GM18951 (cell line): ENCODE measurements around the gene RANGRF.
"Not testable (repeated sequence)": the region's sequence is repeated elsewhere in the genome, so short reads cannot be mapped to it uniquely, and the experiment has no call there.

ENCODE experiments used
- POLR2A ChIP-seq: IDR thresholded peaks from 4 replicates; pipeline ENCODE4 v1.6.1; 2011; ENCODE audit warnings: mild to moderate bottlenecking; ENCODE audit not compliant: insufficient read length, insufficient read depth; ENCODE audit errors: extremely low read depth
- in situ Hi-C: fragments of 300-500 bp; cut with MboI; formaldehyde crosslinking; loops from one replicate; pipeline ENCODE4 v1.12.0; 2022; ENCODE audit warnings: low sequenced_read_pairs, mixed read lengths, inconsistent platforms; ENCODE audit not compliant: unreplicated experiment

RANGRF gene, protein sequence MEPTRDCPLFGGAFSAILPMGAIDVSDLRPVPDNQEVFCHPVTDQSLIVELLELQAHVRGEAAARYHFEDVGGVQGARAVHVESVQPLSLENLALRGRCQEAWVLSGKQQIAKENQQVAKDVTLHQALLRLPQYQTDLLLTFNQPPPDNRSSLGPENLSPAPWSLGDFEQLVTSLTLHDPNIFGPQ

DNA sequence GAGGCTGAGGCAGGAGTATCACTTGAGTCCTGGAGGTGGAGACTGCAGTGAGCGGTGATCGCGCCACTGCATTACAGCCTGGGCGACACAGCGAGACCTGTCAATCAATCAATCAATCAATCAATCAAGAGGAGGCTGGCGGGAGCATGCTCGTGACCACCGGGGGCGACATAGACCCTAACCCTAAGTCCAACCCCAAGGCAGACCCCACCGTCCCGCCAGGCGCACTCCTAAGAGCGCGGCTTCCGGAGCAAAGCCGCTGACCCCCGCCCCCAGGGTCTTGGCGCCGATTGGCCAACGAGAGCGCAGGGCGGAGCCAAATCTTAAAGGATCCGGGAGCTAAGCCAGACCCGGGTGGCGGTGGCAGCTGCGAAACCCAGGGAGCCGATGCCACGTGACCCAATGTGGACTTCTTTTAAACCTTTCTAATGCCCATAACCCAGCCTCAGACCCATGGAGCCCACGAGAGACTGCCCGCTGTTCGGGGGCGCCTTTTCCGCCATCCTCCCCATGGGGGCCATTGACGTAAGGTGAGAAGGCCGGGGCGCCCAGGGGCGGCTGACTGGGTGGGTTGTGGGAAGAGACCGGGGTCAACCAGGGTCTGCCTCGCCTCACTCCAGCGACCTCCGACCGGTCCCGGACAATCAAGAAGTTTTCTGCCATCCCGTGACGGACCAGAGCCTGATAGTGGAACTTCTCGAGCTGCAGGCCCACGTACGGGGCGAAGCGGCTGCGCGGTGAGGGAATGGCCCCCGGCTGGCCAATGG lies at the start of gene RANGRF:
Gene RANGRF, plus strand, starts transcription at position 335 of the 767 bp plus-strand sequence. Its CDS starts 119 bp downstream, at position 454.
- TF ChIP-seq POLR2A = peak; percentile 84
- in situ Hi-C loops = no loop called here

DNA sequence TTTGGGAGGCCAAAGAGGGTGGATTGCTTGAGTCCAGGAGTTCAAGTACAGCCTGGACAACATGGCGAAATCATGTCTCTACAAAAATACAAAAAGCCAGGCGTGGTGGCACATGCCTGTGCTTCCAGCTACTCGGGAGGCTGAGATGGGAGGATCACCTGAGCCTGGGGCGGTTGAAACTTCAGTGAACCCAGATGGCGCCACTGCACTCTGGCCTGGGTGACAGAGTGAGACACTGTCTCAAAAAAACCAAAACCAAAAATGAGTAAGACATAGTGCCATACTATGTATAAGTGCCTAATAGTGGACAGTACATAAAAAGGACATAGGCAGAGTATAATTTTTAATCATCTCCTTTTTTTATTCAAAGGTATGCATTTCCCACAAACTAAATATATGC lies 44.6 kb upstream of the RANGRF start:
- in situ Hi-C loops = no loop called here
- no peak for TF ChIP-seq POLR2A

DNA sequence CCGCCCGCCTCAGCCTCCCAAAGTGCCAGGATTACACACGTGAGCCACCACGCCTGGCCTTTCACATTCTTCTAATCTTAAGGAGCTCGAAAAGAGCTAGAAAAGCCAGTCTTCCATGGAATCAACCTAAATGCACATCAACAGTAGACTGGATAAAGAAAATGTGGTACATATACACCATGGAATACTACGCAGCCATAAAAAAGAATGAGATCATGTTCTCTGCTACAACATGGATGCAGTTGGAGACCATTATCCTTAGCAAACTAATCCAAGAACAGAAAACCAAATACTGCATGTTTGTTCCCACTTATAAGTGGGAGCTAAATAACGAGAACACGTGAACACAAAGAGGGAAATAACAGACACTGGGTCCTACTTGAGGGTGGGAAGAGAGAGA lies 43.7 kb upstream of the RANGRF start:
- no peak for TF ChIP-seq POLR2A
- in situ Hi-C loops = no loop called here

DNA sequence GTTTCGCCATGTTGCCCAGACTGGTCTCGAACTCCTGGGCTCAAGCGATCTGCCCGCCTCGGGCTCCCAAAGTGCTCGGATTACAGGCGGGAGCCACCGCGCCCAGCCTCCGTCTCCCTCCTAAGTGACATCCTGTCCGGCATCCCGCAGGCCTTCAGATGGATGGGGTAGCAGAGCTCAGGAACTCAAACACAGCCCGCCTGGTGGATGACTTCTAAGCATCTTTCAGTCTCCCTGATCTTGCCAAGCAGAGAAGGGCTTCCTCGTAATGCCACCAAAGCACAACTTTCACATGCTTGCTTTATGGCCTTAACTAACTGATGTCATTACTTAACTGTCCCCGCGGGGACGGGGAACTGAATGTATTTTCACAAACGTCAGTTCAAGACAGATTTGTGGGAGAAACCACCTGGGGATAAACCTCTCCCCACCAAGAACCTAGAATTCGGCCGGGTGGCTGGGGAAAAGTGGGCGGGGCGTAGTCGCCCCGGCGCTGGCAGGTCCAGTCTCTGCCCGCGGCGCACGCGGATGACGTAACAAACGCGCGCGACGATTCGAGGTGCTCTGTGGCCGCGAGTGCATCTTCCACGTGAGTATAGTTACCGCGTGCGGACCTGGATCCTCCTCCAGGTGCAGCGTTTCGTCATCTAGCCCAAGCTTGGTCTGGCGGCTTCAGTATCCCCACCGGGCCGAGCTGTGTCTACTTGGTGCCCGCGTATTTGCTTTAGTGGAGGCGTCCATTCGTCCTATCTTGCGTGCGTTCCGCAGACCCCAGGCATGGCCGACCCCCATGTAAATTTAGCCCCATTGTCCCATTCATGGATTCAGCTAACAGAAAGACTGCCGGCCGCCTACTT lies 39.5 kb upstream of the RANGRF start, which contains the start of gene PFAS:
Gene PFAS, plus strand, starts transcription at position 539 of the 857 bp plus-strand sequence. CDS start 4,649 bp downstream, outside the sequence.
- peak; percentile 78 for TF ChIP-seq POLR2A
- in situ Hi-C loops = no loop called here

DNA sequence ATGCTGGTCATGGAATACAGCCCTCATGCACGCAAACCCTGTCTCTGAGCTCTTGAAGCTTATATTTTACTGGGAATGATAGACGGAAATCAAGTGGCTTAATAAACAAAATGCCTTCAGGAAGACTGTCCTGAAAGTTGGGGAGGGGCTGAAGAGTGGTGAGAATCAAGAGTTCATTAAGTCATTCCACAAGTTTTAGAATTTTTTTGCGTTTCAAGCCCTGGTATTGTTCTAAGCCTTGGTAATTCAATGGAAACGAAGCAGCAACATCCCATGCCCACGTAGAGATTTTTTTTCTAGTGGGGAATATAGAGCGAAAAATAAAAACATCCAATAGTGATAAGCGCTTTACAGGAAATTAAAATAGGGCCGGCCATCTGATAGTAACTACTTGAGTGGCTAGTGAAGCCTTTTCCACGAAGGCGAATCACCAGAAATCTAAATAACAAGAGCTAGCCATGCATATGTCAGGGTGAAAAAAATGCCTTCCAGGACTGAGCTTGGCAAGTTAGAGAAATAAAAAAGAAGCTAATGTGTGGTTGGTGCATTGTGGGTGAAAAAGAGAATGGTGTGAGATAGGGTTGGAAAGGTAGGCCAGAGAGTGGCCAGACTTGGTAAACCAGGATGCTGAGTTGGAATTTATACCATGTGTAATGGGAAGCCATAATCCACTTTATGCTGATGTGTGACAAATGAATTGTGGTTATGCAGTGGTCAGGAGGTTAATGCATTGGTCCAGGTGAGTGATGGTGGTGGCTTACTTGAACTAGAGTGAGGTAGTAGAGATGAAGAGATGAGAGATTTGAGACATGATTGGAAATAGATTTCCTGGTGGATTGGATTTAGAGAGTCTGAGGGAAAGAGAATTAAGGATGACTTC lies 38.6 kb upstream of the RANGRF start:
- in situ Hi-C loops = no loop called here
- no peak for TF ChIP-seq POLR2A

DNA sequence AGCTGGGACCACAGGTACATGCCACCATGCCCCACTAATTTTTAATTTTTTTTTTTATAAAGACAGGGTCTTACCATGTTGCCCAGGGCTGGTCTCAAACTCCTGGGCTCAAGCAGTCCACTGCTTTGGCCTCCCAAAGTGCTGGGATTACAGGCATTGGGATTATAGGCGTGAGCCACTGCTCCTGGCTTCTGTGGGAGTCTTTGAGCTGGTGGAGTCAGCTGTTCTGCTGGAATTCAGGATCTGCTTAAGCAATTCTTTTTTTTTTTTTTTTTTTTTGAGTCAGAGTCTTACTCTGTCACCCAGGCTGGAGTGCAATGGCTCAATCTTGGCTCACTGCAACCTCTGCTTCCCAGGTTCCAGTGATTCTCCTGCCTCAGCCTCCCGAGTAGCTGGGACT lies 37.1 kb upstream of the RANGRF start:
- in situ Hi-C loops = not testable (repeated sequence)

DNA sequence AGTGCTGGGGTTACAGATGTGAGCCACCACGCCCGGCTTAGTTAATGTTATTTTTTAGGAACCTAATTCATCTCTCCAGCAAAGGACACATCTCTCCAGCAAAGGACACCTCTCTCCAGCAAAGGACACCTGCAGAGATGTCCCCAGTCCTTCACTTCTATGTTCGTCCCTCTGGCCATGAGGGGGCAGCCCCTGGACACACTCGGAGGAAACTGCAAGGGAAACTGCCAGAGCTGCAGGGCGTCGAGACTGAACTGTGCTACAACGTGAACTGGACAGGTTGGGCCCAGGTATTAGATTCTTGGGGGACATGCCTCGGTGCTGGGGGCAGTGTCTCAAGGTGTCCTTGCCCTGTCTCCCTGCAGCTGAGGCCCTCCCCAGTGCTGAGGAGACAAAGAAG lies 34.7 kb upstream of the RANGRF start:
- TF ChIP-seq POLR2A = no peak
- in situ Hi-C loops = no loop called here

DNA sequence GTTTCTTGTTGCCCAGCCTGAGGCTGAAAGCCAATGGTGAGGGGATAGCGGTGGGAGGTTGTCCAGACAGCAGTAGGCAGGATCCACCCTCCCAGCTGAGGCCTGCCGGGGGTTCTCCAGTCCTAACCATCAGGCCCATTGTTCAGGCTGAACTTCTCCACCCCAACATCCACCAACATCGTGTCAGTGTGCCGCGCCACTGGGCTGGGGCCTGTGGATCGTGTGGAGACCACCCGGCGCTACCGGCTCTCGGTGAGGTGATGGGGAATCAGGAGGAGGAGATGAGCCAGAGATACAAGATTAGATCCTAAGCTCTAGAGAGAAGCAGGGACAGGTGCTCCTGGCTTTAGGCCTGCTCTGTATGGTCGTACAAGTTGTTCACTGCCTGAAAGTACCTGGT lies 33.6 kb upstream of the RANGRF start:
- in situ Hi-C loops = no loop called here
- TF ChIP-seq POLR2A = no peak

DNA sequence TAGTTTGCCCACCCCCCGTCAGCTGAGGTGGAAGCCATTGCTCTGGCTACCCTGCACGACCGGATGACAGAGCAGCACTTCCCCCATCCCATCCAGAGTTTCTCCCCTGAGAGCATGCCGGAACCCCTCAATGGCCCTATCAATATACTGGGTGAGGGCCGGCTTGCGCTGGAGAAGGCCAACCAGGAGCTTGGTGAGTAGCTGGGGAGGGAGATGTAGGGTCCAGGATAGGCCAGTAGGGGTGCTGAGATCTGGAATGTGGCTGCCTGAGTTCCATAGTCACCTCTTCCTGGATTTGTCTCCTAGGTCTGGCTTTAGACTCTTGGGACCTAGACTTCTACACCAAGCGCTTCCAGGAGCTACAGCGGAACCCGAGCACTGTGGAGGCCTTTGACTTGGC lies 33.0 kb upstream of the RANGRF start:
- in situ Hi-C loops = no loop called here
- no peak for TF ChIP-seq POLR2A

DNA sequence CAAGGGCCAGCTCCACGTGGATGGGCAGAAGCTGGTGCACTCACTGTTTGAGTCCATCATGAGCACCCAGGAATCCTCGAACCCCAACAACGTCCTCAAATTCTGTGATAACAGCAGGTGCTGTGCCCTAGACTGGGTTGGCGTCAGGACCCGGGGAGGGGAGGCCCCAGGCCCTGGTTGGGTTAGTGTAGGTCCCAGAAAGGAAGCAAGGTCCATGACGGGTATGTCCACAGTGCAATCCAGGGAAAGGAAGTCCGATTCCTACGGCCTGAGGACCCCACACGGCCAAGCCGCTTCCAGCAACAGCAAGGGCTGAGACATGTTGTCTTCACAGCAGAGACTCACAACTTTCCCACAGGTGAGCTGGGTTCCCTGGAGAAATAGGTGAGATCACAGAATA lies 32.2 kb upstream of the RANGRF start:
- TF ChIP-seq POLR2A = no peak
- in situ Hi-C loops = no loop called here

DNA sequence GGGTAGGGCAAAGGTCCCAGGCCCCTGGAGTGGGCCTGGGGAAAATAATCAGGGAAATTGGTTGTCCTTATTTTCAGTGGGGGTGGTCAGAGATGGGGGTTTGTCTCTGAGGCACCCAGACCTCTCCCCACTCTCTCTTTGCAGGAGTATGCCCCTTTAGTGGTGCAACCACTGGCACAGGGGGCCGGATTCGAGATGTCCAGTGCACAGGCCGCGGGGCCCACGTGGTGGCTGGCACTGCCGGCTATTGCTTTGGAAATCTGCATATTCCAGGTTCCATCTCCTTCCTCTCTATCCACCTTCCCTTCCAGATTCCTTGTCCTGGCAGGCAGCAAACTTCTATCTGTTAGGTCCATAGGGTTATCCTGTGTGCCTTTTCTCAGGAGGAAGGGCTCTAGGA lies 31.8 kb upstream of the RANGRF start:
- TF ChIP-seq POLR2A = no peak
- in situ Hi-C loops = no loop called here

DNA sequence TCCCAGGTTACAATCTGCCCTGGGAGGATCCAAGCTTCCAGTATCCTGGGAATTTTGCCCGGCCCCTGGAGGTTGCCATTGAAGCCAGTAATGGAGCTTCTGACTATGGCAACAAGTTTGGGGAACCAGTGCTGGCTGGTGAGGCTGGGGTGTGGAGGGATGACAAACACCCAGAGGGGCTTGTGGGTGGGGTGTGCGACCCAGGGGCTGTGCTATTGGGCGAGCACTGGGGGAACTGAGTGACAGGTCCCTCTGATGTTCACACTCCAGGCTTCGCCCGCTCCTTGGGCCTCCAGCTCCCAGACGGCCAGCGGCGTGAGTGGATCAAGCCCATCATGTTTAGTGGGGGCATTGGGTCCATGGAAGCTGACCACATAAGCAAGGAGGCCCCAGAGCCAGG lies 30.7 kb upstream of the RANGRF start:
- TF ChIP-seq POLR2A = no peak
- in situ Hi-C loops = no loop called here

DNA sequence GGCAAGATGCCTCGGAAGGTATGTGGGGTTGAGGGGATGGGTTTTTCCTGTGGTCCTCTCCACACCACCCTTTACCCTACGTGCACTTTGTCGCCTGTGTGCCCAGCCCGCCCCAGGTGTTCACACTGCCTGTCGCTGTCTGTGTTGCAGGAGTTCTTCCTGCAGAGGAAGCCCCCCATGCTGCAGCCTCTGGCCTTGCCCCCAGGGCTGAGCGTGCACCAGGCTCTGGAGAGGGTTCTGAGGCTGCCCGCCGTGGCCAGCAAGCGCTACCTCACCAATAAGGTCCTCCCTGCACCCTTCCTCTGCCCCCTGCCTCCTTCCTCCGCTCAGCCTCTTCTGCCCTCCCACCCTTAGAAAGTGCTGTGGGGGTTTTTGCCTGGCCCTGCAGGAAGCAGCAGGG lies 24.1 kb upstream of the RANGRF start:
- no peak for TF ChIP-seq POLR2A
- in situ Hi-C loops = no loop called here
